DMS114 treated with DMSO at 0.1 percent for 48 hours (cell line): ENCODE data around the gene HBD.
"Not testable (repeated sequence)": the region's sequence is repeated elsewhere in the genome, so short reads cannot be mapped to it uniquely, and the experiment has no call there.

ENCODE experiments used
- DNase-seq: peaks from one replicate; lab custom pipeline; 2025; ENCODE audit not compliant: unreplicated experiment; lab: John Stamatoyannopoulos, UW

Gene HBD

GRCh38 chr11:5253440-5253839 lies 19.2 kb upstream of the HBD start:
- DNase-seq: not testable (repeated sequence)

GRCh38 chr11:5252919-5253265 lies 18.6 kb upstream of the HBD start:
- no peak for DNase-seq

DNA sequence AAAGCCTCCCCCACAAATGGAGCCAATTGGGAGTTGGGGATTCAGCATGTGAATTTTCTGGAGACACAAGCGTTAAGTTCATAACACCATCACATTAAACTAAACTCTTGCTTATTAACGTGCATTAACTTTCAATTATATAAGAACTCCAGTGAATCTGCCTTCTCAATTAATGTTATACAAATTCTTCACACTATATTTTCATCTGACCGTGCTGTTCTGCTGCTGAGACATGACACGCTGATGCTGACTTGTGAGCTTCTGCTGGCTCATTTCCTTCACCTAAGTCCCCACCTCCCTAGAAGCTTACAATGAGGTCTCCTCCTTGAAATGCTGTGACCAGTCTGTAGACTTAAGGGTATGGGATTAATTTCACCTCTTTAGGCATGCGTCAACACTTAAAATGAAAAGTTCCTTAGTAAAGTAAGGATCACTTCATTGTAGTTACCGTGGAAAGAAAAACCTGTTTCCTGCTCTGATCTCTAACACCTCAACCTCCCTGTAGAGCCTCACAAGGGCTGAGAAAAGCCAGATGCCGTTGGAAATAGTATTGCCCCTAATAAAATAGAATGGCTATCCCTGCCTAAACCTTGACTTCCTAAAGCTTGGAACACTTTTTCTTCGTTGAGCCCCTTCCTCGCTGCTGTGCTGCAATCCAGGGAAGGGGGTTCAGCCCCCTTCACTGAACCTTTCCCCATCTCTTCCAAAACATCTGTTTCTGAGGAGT lies 18.1 kb upstream of the HBD start:
- DNase-seq: no peak

DNA sequence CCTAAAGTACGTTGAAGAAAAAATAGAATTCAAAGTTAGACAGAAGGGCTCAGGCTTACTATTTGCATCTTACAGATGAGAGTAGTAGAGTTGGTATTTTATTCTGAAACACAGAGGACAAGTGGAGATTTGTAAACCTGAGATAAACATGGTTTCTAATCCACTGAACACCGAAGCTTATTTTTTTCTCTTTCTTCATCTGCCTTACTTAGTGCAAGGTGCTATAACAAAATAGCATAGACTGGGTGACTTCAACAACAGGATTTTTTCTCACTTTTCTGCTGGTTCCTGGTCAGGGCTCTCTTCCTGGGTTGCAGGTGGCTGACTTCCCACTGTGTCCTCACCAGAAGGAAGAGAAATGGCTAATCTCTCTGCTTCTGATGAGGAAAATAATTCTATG lies 17.5 kb upstream of the HBD start:
- DNase-seq: no peak

DNA sequence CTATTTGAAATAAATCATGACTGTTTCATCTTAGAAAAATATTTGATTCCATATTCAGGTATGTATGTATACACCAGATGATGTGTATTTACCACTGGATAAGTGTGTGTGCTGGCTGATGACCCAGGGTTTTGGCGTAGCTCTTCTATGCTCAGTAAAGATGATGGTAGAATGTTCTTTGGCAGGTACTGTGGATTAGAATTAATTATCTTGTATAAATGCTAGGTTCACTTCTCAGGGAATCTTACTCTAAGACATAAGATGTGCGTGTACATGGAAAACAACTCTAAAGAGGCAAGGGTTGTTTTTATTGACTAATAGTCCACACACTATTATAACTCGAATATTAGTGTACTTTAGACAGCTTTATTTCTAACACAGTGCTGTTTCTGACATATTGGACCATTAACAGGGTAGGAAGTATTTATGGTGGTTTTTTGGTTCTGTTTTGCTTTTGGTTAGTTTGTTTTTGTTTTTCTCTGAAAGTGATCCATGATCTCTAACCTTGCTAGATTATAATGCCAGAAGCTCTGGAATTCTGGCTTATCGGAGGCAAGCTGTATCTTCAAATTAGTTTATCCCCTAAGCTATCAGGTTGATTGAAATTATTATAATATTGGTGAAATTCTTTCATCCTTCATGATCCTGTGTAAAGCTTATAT lies 16.4 kb upstream of the HBD start:
- DNase-seq: no peak

- DNase-seq: not testable (repeated sequence)
Observed at GRCh38 chr11:5249807-5250396, 15.6 kb upstream of the HBD start, which contains the start of gene HBG1. Gene HBG1, minus strand, starts transcription at chr11:5249857. Its CDS starts 53 bp downstream, at chr11:5249804.

DNA sequence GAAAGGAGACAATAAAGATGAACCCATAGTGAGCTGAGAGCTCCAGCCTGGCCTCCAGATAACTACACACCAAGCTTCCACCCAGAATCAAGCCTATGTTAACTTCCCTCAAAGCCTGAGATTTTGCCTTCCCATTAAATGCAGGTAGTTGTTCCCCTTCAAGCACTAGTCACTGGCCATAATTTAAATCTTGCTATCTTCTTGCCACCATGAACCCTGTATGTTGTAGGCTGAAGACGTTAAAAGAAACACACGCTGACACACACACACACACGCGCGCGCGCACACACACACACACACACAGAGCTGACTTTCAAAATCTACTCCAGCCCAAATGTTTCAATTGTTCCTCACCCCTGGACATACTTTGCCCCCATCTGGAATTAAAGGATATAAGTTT lies 14.2 kb upstream of the HBD start:
- not testable (repeated sequence) for DNase-seq

- no peak for DNase-seq
Observed at GRCh38 chr11:5247472-5248192, 13.3 kb upstream of the HBD start.

- DNase-seq: no peak
Observed at GRCh38 chr11:5246772-5247471, 12.6 kb upstream of the HBD start.

DNA sequence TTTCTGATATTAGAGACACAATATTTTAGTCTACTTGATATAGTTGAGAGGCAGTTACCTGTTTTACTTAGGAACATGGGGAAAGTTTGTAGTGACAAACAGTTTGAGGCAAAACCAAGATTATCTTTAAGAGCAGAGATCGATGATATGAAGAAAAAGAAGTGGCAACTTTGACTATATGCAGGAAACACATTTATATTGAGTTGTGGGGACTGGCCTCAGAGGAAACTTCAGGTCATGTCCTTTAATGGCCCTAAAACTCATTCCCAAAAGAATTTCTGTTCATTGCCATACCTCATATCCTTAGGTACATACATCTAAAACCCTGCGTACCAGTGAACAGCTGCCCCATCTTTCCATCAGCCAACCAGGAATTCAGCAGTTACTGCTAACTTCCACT lies 10.9 kb upstream of the HBD start:
- no peak for DNase-seq

DNA sequence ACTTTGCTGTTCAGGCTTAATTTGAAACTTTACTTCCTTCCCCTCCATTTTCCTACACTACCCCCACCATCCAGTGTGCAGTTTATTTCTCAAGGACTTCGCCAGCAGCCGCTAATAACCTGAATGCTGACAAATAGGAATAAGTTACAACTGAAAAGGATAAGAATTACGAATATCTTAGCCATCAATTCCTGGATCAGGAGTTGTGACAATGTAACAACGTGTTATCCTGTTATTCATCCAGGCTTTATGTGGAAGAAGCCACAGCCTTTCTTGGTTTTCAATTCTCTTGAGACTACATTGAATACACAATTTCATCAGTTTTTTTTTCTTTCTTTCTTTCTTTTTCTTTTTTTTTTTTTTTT lies 9.5 kb upstream of the HBD start:
- DNase-seq: no peak

- DNase-seq: no peak
Observed at GRCh38 chr11:5242933-5243815, 8.9 kb upstream of the HBD start.

- no peak for DNase-seq
Observed at GRCh38 chr11:5242208-5242607, 7.9 kb upstream of the HBD start.

DNA sequence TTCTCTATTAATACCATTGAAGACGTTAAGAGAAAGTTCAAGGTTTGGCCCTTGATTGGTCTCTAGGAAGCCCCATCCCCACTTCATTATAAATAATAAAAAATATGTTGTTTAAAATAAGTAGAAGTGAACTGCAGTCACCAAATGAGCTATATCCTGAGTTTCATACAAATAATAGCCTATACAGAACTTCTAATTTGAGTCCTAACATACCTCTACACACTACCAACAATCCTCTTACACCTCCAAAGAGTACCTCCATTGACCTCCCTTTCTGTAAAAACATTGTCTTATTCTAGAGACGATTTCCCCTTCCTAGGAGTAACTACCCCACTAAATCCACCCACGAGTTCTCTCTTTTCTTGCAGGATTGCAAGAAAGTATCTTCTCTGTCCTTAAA lies 7.2 kb upstream of the HBD start:
- no peak for DNase-seq

DNA sequence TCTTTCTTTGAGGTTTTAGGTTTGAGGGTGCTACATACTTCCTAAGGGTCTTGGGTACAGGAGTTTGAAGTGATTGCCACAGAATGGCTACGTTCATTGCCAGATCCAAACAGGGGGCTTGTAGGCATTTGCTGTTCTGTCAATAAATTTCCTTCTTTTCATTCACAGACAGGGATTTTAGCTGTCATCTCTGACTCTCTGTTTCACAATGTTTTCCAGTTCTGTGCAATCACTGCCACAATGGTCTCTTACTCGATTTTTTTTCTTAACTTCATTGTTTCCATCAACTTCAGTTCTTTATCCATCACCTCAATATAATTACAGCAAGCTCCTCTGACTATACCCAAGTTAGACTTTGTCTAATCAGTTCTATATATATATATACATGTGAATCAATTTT lies 6.2 kb upstream of the HBD start:
- DNase-seq: no peak

- no peak for DNase-seq
Observed at GRCh38 chr11:5240056-5240455, 5.8 kb upstream of the HBD start.

GRCh38 chr11:5239046-5239445 lies 4.8 kb upstream of the HBD start:
- no peak for DNase-seq

- DNase-seq: no peak
Observed at GRCh38 chr11:5238486-5238885, 4.2 kb upstream of the HBD start.

DNA sequence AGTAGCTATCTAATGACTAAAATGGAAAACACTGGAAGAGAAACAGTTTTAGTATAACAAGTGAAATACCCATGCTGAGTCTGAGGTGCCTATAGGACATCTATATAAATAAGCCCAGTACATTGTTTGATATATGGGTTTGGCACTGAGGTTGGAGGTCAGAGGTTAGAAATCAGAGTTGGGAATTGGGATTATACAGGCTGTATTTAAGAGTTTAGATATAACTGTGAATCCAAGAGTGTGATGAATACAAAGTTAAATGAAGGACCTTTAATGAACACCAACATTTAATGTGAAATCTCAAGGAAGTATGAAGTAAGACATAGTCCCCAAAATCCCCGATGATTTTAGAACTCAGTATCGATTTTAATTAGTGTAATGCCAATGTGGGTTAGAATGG lies 3.1 kb upstream of the HBD start:
- DNase-seq: no peak

- DNase-seq: no peak
Observed at GRCh38 chr11:5235364-5236095, 1.2 kb upstream of the HBD start.
